Panc1 (cell line): ENCODE measurements around the gene ZFAND3. TPM values are rescaled to one million over a fixed set of nuclear protein-coding genes. Genes with fewer than 3 reads are reported as not detected.

Experiments used
- ATAC-seq: fragments of 200-7000 bp; cut with Tn5 transposase; 2 replicates; pipeline ENCODE4 v1.9.1; 2020; ENCODE audit warnings: mild to moderate bottlenecking, moderate library complexity
- BruUV-seq: library from RNA; stranded (reverse); fragments of 400-500 nt; replicated peaks from 2 replicates; lab custom pipeline; 2021; lab: Mats Ljungman, UMichigan
- CTCF ChIA-PET: fragments of 300-600 bp; sonication (Branson Sonifier 250); formaldehyde crosslinking; loops from one replicate; lab custom pipeline; 2022; ENCODE audit warnings: antibody characterized with exemption; lab: Charles Lee
- POLR2A ChIA-PET: fragments of 300-600 bp; sonication (Branson Sonifier 250); formaldehyde crosslinking; loops from one replicate; lab custom pipeline; 2022; ENCODE audit warnings: antibody characterized with exemption; lab: Charles Lee
- DNase-seq: peaks from one replicate; pipeline ENCODE4 v3.0.0-alpha.2; 2010; ENCODE audit warnings: low read depth, low spot score
- H3K27ac ChIP-seq: 2 replicates; pipeline ENCODE4 v1.5.1; 2011; ENCODE audit warnings: mild to moderate bottlenecking, low read length, inconsistent platforms
- H3K27me3 ChIP-seq: fragments of 200-500 bp; sonication (Bioruptor generic); 2 replicates; pipeline ENCODE4 v1.6.0; 2014; ENCODE audit warnings: low read length, inconsistent platforms; ENCODE audit not compliant: control insufficient read depth, insufficient read depth
- H3K36me3 ChIP-seq: fragments of 200-500 bp; sonication (Bioruptor generic); 2 replicates; pipeline ENCODE4 v1.5.1; 2014; ENCODE audit warnings: inconsistent platforms, mild to moderate bottlenecking, low read length, moderate library complexity; ENCODE audit not compliant: control insufficient read depth, insufficient read depth
- H3K4me1 ChIP-seq: 2 replicates; pipeline ENCODE4 v1.5.1; 2011; ENCODE audit warnings: inconsistent platforms, mild to moderate bottlenecking, low read length, moderate library complexity; ENCODE audit not compliant: control insufficient read depth, insufficient read depth
- H3K4me3 ChIP-seq, 2 experiments: 2 replicates each; pipeline ENCODE4 v1.5.1; 2011 to 2012; ENCODE audit warnings: low read depth in 2 of 2, low read length in 2 of 2, mild to moderate bottlenecking in 2 of 2, inconsistent platforms in 1 of 2, moderate library complexity in 1 of 2
- H3K9me3 ChIP-seq: fragments of 200-500 bp; sonication (Bioruptor generic); 2 replicates; pipeline ENCODE4 v1.5.1; 2014; ENCODE audit warnings: low read depth, mild to moderate bottlenecking, inconsistent platforms, low read length, moderate library complexity; ENCODE audit not compliant: control insufficient read depth, insufficient read depth
- POLR2AphosphoS5 ChIP-seq: IDR thresholded peaks from 2 replicates; pipeline ENCODE4 v1.6.1; 2012; ENCODE audit warnings: mild to moderate bottlenecking, low read depth, low read length, moderate library complexity
- REST ChIP-seq, 2 experiments: IDR thresholded peaks; 2 replicates each; pipeline ENCODE4 v1.6.1; 2011 to 2012; ENCODE audit warnings: low read depth in 2 of 2, control low read depth in 1 of 2, low read length in 1 of 2, mild to moderate bottlenecking in 1 of 2, moderate library complexity in 1 of 2; ENCODE audit not compliant: insufficient read depth in 1 of 2
- SIN3A ChIP-seq: IDR thresholded peaks from 2 replicates; pipeline ENCODE4 v1.6.1; 2012; ENCODE audit warnings: low read depth, mild to moderate bottlenecking, low read length, moderate library complexity, borderline replicate concordance; ENCODE audit not compliant: insufficient read depth
- TCF7L2 ChIP-seq: IDR thresholded peaks from 2 replicates; pipeline ENCODE4 v1.6.1; 2011; ENCODE audit warnings: mild to moderate bottlenecking, low read depth, low read length, inconsistent platforms
- in situ Hi-C: cut with HindIII; loops from 2 replicates; pipeline ENCODE4 v1.10.0; 2016; ENCODE audit warnings: low sequenced_read_pairs, low pct_unique_long_range_greater_than_20kb
- intact Hi-C: fragments of 100-400 bp; cut with micrococcal nuclease; formaldehyde crosslinking; loops from one replicate; pipeline ENCODE4 v1.10.0; 2022; ENCODE audit not compliant: unreplicated experiment
- total RNA-seq: library from RNA; stranded (reverse); gene quantifications from one replicate; pipeline ENCODE4 v1.2.1, GENCODE V29; 2021; ENCODE audit not compliant: unreplicated experiment
- TF ChIP-seq, protein P1 (sequence below): fragments of 450-650 bp; IDR thresholded peaks from 2 replicates; pipeline ENCODE4 v1.5.1; 2017; ENCODE audit warnings: mild to moderate bottlenecking

ZFAND3 gene
- total RNA-seq, 1 experiment from 2014 or later: 95.9 TPM

DNA sequence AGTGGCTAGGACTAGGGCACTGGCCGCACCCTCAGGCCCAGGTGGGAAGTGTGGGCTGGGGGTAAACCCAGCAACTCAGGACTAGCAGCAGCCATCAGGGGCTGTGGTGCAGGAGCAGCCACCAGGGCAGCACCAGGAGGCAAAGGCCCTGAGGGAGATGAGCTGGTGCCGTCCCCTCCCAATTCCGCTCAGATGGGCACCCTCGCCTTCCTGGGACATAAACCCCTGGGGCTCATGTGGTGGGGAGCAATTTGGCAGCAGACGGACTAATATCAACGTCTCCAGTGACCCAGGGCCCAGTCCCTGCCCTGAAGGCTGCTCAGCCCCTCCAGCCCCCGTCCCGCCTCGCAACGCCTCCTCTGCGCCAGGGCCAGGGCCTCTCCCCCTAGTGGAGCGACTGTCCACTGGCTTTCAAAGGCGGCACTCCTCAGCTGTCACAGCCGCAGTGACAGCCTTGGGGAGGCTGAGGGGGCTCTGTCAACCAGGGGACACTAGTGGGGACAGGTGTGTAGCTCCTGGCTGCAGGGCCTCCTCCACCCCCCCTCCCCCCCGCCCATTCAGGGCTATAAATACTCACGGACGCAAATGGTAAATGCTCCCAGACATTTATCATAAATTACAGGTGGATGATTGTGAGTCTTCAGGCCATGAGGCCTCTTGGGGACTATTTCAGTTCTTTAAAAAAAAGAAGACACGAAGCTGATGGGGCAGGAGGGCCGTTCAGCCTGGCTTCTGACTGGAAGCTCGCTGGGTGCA is 349.9 kb downstream of the ZFAND3 start:
- peaks cover 4% of the 10 kb centered on the region for H3K4me1 ChIP-seq
- H3K27ac ChIP-seq: no peak overlapping the region
- no TSS peak for BruUV-seq
- no peak for TF ChIP-seq POLR2AphosphoS5
- no peak for TF ChIP-seq SIN3A
- no peak for TF ChIP-seq TCF7L2
- TF ChIP-seq, protein P1, sequence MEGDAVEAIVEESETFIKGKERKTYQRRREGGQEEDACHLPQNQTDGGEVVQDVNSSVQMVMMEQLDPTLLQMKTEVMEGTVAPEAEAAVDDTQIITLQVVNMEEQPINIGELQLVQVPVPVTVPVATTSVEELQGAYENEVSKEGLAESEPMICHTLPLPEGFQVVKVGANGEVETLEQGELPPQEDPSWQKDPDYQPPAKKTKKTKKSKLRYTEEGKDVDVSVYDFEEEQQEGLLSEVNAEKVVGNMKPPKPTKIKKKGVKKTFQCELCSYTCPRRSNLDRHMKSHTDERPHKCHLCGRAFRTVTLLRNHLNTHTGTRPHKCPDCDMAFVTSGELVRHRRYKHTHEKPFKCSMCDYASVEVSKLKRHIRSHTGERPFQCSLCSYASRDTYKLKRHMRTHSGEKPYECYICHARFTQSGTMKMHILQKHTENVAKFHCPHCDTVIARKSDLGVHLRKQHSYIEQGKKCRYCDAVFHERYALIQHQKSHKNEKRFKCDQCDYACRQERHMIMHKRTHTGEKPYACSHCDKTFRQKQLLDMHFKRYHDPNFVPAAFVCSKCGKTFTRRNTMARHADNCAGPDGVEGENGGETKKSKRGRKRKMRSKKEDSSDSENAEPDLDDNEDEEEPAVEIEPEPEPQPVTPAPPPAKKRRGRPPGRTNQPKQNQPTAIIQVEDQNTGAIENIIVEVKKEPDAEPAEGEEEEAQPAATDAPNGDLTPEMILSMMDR: no peak
- no peak for TF ChIP-seq REST (IDR thresholded peaks at IDR 0.05; ENCODE audit: insufficient read depth in 1 of 2, low read depth in 2 of 2, low read length in 1 of 2)
- POLR2A ChIA-PET: no interaction called here
- H3K9me3 ChIP-seq: no peaks in the 10 kb centered on the region
- H3K27me3 ChIP-seq: no peaks in the 10 kb centered on the region
- DNase-seq (no peak), ATAC-seq (0 out of 2 replicates have a peak, but pooled peaks have one; percentile 23)
- in situ Hi-C loops: no loop called here
- H3K36me3 ChIP-seq: no peaks in the 10 kb centered on the region
- no peak overlapping the region for H3K4me3 ChIP-seq
- intact Hi-C loops: no loop called here
- CTCF ChIA-PET: no interaction called here

DNA sequence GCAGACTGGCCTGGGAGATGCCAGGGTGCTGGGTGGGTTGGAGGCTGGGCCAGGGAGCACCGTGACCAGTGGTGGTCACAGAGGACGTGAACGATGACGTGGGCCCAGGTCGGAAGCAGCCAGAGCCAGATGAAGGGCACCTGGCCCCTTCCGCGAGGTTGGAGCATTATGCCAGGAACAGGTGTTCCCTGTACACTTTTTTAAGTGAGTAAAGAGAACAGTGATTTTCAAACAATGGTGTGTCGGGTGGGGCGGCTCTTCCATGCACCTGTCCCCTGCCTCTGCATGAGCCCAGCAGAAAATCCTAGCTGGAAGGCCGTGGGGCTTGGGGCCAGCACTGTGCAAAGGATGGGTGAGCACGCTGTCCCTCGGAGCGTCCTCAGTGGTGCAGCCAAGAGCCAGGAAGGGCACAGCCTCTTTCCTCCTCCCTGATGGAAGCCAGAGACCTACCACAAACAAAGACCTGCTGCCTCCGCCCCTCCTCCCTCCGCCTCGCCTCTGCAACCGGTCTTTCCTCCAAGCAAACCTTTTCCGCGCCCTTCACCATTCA is 350.5 kb downstream of the ZFAND3 start:
- H3K36me3 ChIP-seq: no peaks in the 10 kb centered on the region
- H3K4me3 ChIP-seq: no peak overlapping the region
- ATAC-seq: no peak
- no TSS peak for BruUV-seq
- no peaks in the 10 kb centered on the region for H3K27me3 ChIP-seq
- peaks cover 4% of the 10 kb centered on the region for H3K4me1 ChIP-seq
- intact Hi-C loops (no loop called here), in situ Hi-C loops (no loop called here)
- POLR2A ChIA-PET: no interaction called here
- CTCF ChIA-PET: no interaction called here
- H3K9me3 ChIP-seq: no peaks in the 10 kb centered on the region
- no peak for TF ChIP-seq REST (IDR thresholded peaks at IDR 0.05; ENCODE audit: insufficient read depth in 1 of 2, low read depth in 2 of 2, low read length in 1 of 2)
- TF ChIP-seq, protein P1: no peak
- no peak for TF ChIP-seq TCF7L2
- no peak for TF ChIP-seq SIN3A
- no peak for TF ChIP-seq POLR2AphosphoS5
- H3K27ac ChIP-seq: no peak overlapping the region
- no peak for DNase-seq
